Activated CD8-positive, alpha-beta T cell treated with anti-CD3 and anti-CD28 coated beads for 36 hours (primary cell): ENCODE data around the gene PFDN4. TPM values are rescaled to one million over a fixed set of nuclear protein-coding genes. Genes with fewer than 3 reads are reported as not detected.

ENCODE experiments used
- ATAC-seq: fragments of 200-7000 bp; cut with Tn5 transposase; one replicate; pipeline ENCODE4 v1.10.0; 2021; ENCODE audit warnings: mild to moderate bottlenecking, moderate library complexity
- CTCF ChIA-PET: fragments of 350-600 bp; sonication (Branson Sonifier 250); formaldehyde crosslinking; loops from one replicate; lab custom pipeline; 2021; ENCODE audit warnings: antibody characterized with exemption; lab: Charles Lee
- POLR2A ChIA-PET: fragments of 350-600 bp; sonication (Branson Sonifier 250); formaldehyde crosslinking; loops from one replicate; lab custom pipeline; 2021; ENCODE audit warnings: antibody characterized with exemption; lab: Charles Lee
- DNase-seq: peaks from one replicate; pipeline ENCODE4 v3.0.0-alpha.2; 2020
- H3K27ac Mint-ChIP-seq: one replicate; pipeline ENCODE4 v1.8.0; 2021; ENCODE audit warnings: mild to moderate bottlenecking, mixed read lengths
- H3K27me3 Mint-ChIP-seq: one replicate; pipeline ENCODE4 v1.8.0; 2021; ENCODE audit warnings: mixed read lengths
- H3K36me3 Mint-ChIP-seq: one replicate; pipeline ENCODE4 v1.8.0; 2021; ENCODE audit warnings: low read depth, mixed read lengths
- H3K4me1 Mint-ChIP-seq: one replicate; pipeline ENCODE4 v1.8.0; 2021; ENCODE audit warnings: low read depth, mixed read lengths
- H3K4me3 Mint-ChIP-seq: one replicate; pipeline ENCODE4 v1.8.0; 2021; ENCODE audit warnings: mild to moderate bottlenecking, moderate library complexity, mixed read lengths
- H3K9me3 Mint-ChIP-seq: one replicate; pipeline ENCODE4 v1.8.0; 2021; ENCODE audit warnings: mixed read lengths
- CTCF ChIP-seq: fragments of 200-600 bp; IDR thresholded peaks from one replicate; pipeline ENCODE4 v1.8.0; 2022; ENCODE audit warnings: antibody characterized with exemption, mild to moderate bottlenecking
- intact Hi-C: fragments of 100-400 bp; cut with micrococcal nuclease; formaldehyde crosslinking; loops from one replicate; pipeline ENCODE4 v1.10.0; 2022
- total RNA-seq, 2 experiments: library from RNA; stranded (reverse); gene quantifications; one replicate each; pipeline ENCODE4 v1.2.3, GENCODE V29; 2021

Gene PFDN4
- total RNA-seq, 2 experiments from 2014 or later, result 31.1 to 37.4 TPM

DNA sequence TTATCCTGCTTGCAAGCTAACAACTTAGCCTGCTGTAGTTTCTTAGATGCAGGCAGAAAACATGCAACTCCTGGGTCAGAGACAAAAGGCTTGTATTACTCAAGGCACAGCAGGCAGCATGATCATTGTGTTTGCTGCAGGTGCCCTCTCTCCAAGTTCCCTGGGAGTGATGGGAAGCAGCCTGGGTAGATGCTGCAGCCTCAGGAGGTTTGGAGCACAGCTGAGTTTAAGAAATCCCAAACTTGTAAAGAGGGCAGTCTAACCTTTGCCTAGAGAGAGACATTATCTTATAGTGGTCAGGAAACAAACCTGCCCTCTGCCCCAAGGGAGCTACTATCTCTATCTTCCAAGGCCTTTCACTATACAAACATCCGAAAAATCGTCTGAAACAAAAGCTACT is 61.1 kb downstream of the PFDN4 start:
- Mint-ChIP-seq H3K27me3 (peaks cover 27% of the 10 kb centered on the region), H3K36me3 (no peaks in the 10 kb centered on the region), H3K4me1 (peaks cover 5% of the 10 kb centered on the region), H3K9me3 (no peaks in the 10 kb centered on the region), H3K4me3 (no peak overlapping the region), H3K27ac (no peak overlapping the region)
- no peak for ATAC-seq
- CTCF ChIA-PET, result interaction anchor here (1.8 kb wide), 1 partner anchor 55 kb away, joined by 5 read pairs; no protein-coding TSS in a partner anchor
- POLR2A ChIA-PET, result no interaction called here
- DNase-seq, result no peak
- intact Hi-C loops, result no loop called here
- TF ChIP-seq CTCF, result no peak

Other genes with a start within 250 kb of the PFDN4 start
- gene BCAS1, start 137.5 kb upstream of the PFDN4 start, total RNA-seq, result under 1 TPM in 1 of 2 experiments, not detected in 1; 0.09 TPM
- not detected for gene CYP24A1, start 34.1 kb upstream of the PFDN4 start, total RNA-seq